Measurements from ENCODE around the gene SOD2. TPM values are rescaled to one million over a fixed set of nuclear protein-coding genes. Genes with fewer than 3 reads are reported as not detected.
"Not testable (repeated sequence)": the region's sequence is repeated elsewhere in the genome, so short reads cannot be mapped to it uniquely, and the experiment has no call there.

The SOD2 gene
- total RNA-seq, 6 donors from 2014 or later: 116 to 478 (median 295) TPM

- ATAC-seq (ENCODE audit: low FRiP score in 2 of 2) (no peak), DNase-seq (no peak)
- TF ChIP-seq POLR2A (IDR thresholded peaks at IDR 0.05) (no peak), CTCF (IDR thresholded peaks at IDR 0.05) (no peak), POLR2AphosphoS5 (IDR thresholded peaks at IDR 0.05) (no peak), EP300 (IDR thresholded peaks at IDR 0.05) (no peak)
- Histone ChIP-seq H3K27me3 (no peaks in the 10 kb centered on the region), H3K4me1 (peaks cover 23 to 29% (median 28%) of the 10 kb centered on the region in 4 donors), H3K9me3 (no peaks in the 10 kb centered on the region), H3K4me3 (no peak overlapping the region), H3K27ac (no peak overlapping the region), H3K36me3 (no peaks in the 10 kb centered on the region)
- WGBS, 2 donors: 93 to 94% methylated on average over 7 of the region's 7 CpGs
Measured at GRCh38 chr6:159713984-159714383, 20.9 kb upstream of the SOD2 start.

- not testable (repeated sequence) for DNase-seq; H3K9me3 ChIP-seq; H3K4me3 ChIP-seq; H3K27me3 ChIP-seq; H3K36me3 ChIP-seq; ATAC-seq (ENCODE audit: low FRiP score in 2 of 2); H3K27ac ChIP-seq
- WGBS, 2 donors: 89 to 90% methylated on average over 3 of the region's 3 CpGs
- H3K4me1 ChIP-seq: peaks cover 20 to 27% (median 26%) of the 10 kb centered on the region in 4 donors
Measured at GRCh38 chr6:159712389-159712788, 19.3 kb upstream of the SOD2 start.

- not testable (repeated sequence) for DNase-seq; H3K27ac ChIP-seq; H3K36me3 ChIP-seq; H3K27me3 ChIP-seq; H3K9me3 ChIP-seq; H3K4me3 ChIP-seq; ATAC-seq (ENCODE audit: low FRiP score in 2 of 2)
- H3K4me1 ChIP-seq: peaks cover 3 to 11% (median 9%) of the 10 kb centered on the region in 4 donors
- 79 to 88% methylated on average over 4 of the region's 4 CpGs for WGBS, 2 donors
Measured at GRCh38 chr6:159710603-159711002, 17.6 kb upstream of the SOD2 start.

- H3K27me3 ChIP-seq: no peaks in the 10 kb centered on the region
- no peaks in the 10 kb centered on the region for H3K9me3 ChIP-seq
- no peaks in the 10 kb centered on the region for H3K36me3 ChIP-seq
- H3K4me1 ChIP-seq: peaks cover 5 to 13% (median 12%) of the 10 kb centered on the region in 4 donors
- TF ChIP-seq CTCF (IDR thresholded peaks at IDR 0.05) (no peak), EP300 (IDR thresholded peaks at IDR 0.05) (peak in 2 of 4 donors; percentile 44 to 96), POLR2AphosphoS5 (IDR thresholded peaks at IDR 0.05) (peak; percentile 5 to 82), POLR2A (IDR thresholded peaks at IDR 0.05) (peak in 1 of 4 donors; percentile 35)
- peak; percentile 63 to 94 for ATAC-seq (ENCODE audit: low FRiP score in 2 of 2)
- no peak overlapping the region for H3K4me3 ChIP-seq
- DNase-seq: no peak
- WGBS, 2 donors: 78 to 82% methylated on average over 7 of the region's 7 CpGs
- peak overlapping the region; percentile 55 to 66 (median 62) for H3K27ac ChIP-seq
Measured at GRCh38 chr6:159701413-159701999, 8.5 kb upstream of the SOD2 start.

GRCh38 chr6:159700970-159701369 lies 7.9 kb upstream of the SOD2 start:
- no peak for TF ChIP-seq EP300 (IDR thresholded peaks at IDR 0.05)
- no peak for TF ChIP-seq POLR2AphosphoS5 (IDR thresholded peaks at IDR 0.05)
- TF ChIP-seq CTCF (IDR thresholded peaks at IDR 0.05): no peak
- TF ChIP-seq POLR2A (IDR thresholded peaks at IDR 0.05): no peak
- 40 to 52% methylated on average over 1 of the region's 1 CpG for WGBS, 2 donors
- Histone ChIP-seq H3K36me3 (no peaks in the 10 kb centered on the region), H3K27ac (peak overlapping the region; percentile 47 to 66 (median 62)), H3K4me3 (no peak overlapping the region), H3K9me3 (no peaks in the 10 kb centered on the region), H3K27me3 (no peaks in the 10 kb centered on the region), H3K4me1 (peaks cover 5 to 13% (median 12%) of the 10 kb centered on the region in 4 donors)
- DNase-seq (no peak), ATAC-seq (ENCODE audit: low FRiP score in 2 of 2) (peak in 1 of 2 donors; percentile 21)

GRCh38 chr6:159695984-159696383 lies 2.9 kb upstream of the SOD2 start:
- no peak for TF ChIP-seq CTCF (IDR thresholded peaks at IDR 0.05)
- TF ChIP-seq POLR2AphosphoS5 (IDR thresholded peaks at IDR 0.05): no peak
- TF ChIP-seq EP300 (IDR thresholded peaks at IDR 0.05): no peak
- TF ChIP-seq POLR2A (IDR thresholded peaks at IDR 0.05): no peak
- no peak for ATAC-seq (ENCODE audit: low FRiP score in 2 of 2)
- WGBS, 2 donors: 96 to 98% methylated on average over 2 of the region's 2 CpGs

More at GRCh38 chr6:159695984-159696383, 2.9 kb upstream of the SOD2 start:
- no peaks in the 10 kb centered on the region for H3K27me3 ChIP-seq
- H3K4me1 ChIP-seq: peaks cover 13 to 28% (median 22%) of the 10 kb centered on the region in 4 donors
- H3K27ac ChIP-seq: no peak overlapping the region
- DNase-seq: no peak
- no peaks in the 10 kb centered on the region for H3K9me3 ChIP-seq
- H3K4me3 ChIP-seq: no peak overlapping the region
- no peaks in the 10 kb centered on the region for H3K36me3 ChIP-seq
